Bronchial epithelial cell (primary cell): ENCODE data around the gene NHLRC1. TPM values are rescaled to one million over a fixed set of nuclear protein-coding genes. Genes with fewer than 3 reads are reported as not detected.
"Not testable (repeated sequence)": the region's sequence is repeated elsewhere in the genome, so short reads cannot be mapped to it uniquely, and the experiment has no call there.

Experiments used
- DNase-seq: peaks from one replicate; pipeline ENCODE4 v3.0.0-alpha.2; 2010; ENCODE audit warnings: low read depth
- FAIRE-seq: peaks from 2 replicates; lab custom pipeline; 2011; peaks lifted over from hg19 to GRCh38; lab: Jason Lieb, UNC
- H3K27me3 ChIP-seq: 2 replicates; pipeline ENCODE4 v1.5.1; 2011; ENCODE audit warnings: low read length; ENCODE audit not compliant: control insufficient read depth, insufficient read depth
- H3K36me3 ChIP-seq: 2 replicates; pipeline ENCODE4 v1.5.1; 2011; ENCODE audit warnings: low read length; ENCODE audit not compliant: control insufficient read depth, insufficient read depth
- H3K4me3 ChIP-seq: 2 replicates; pipeline ENCODE4 v1.5.1; 2011; ENCODE audit warnings: mild to moderate bottlenecking, low read depth, low read length, control low read depth
- total RNA-seq: library from RNA; depleted of rRNA; stranded (reverse); fragments of >200 nt; gene quantifications from 2 replicates; pipeline ENCODE4 v1.2.1, GENCODE V29; 2014
- TF ChIP-seq, protein P1 (sequence below): IDR thresholded peaks from 2 replicates; pipeline ENCODE4 v1.5.1; 2011; ENCODE audit warnings: mild to moderate bottlenecking, moderate library complexity, low read length, control low read depth, inconsistent platforms; ENCODE audit not compliant: insufficient read depth, severe bottlenecking

Gene NHLRC1
- total RNA-seq, 1 donor from 2014 or later: 1.6 TPM

DNA sequence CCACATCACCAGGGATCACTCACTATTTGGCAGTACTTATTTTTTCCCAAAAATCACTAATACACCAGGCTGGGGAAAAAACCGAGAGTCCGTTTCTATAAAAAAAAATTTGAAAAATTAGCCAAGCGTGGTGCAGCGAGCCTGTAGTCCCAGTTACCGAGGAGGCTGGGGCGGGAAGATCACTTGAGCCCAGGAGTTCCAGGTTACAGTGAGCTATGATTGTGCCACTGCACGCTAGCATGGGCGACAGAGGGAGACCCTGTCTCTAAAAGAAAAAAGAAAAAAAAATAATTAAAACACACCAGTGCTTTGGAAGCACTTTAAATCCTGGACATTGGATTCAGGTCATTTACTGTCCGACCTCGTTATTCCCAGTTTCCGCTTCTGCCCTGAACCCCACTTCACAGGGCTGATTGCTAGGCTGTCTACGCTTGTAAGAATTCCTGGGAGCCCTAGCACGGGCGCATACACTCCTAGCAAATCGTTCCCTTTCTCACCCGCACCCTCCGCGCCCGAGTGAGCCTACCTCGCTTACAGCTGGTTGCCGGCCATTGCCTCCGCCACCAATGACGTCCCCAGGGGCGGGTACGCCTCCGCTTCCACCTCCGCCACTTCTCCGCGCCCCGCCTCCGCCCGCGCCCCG lies 32.2 kb upstream of the NHLRC1 start, which contains the start of gene TPMT:
TSS of gene TPMT (minus strand) at position 571 of the 643 bp plus-strand sequence. CDS start 5,950 bp downstream, outside the sequence.
- no peaks in the 10 kb centered on the region for H3K27me3 ChIP-seq
- FAIRE-seq (no peak), DNase-seq (peak; percentile 71)
- TF ChIP-seq, protein P1, sequence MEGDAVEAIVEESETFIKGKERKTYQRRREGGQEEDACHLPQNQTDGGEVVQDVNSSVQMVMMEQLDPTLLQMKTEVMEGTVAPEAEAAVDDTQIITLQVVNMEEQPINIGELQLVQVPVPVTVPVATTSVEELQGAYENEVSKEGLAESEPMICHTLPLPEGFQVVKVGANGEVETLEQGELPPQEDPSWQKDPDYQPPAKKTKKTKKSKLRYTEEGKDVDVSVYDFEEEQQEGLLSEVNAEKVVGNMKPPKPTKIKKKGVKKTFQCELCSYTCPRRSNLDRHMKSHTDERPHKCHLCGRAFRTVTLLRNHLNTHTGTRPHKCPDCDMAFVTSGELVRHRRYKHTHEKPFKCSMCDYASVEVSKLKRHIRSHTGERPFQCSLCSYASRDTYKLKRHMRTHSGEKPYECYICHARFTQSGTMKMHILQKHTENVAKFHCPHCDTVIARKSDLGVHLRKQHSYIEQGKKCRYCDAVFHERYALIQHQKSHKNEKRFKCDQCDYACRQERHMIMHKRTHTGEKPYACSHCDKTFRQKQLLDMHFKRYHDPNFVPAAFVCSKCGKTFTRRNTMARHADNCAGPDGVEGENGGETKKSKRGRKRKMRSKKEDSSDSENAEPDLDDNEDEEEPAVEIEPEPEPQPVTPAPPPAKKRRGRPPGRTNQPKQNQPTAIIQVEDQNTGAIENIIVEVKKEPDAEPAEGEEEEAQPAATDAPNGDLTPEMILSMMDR: no peak
- H3K36me3 ChIP-seq: no peaks in the 10 kb centered on the region
- peak within 1 kb of the TSS; percentile 98 for H3K4me3 ChIP-seq

DNA sequence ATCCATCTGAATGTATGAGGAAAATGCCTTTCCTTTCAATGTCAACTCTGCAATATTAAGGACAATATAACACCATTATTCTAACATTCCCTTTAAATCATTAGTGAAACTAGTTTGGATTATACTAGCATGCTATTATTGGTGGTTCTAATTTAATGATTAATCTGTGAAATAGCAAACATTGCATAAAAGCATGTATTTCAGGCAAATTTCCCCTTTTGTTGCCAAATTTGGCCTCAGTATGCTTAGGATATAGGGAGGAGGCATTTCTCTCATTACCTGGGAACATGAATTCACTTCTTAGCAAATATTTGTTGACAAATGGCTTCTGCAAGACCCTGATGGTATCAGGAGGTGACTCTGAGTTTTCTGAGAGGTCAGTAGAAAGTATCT lies 30.8 kb upstream of the NHLRC1 start:
- no peaks in the 10 kb centered on the region for H3K27me3 ChIP-seq
- TF ChIP-seq, protein P1: no peak
- no peak overlapping the region for H3K4me3 ChIP-seq
- no peak for DNase-seq
- no peaks in the 10 kb centered on the region for H3K36me3 ChIP-seq
- no peak for FAIRE-seq

DNA sequence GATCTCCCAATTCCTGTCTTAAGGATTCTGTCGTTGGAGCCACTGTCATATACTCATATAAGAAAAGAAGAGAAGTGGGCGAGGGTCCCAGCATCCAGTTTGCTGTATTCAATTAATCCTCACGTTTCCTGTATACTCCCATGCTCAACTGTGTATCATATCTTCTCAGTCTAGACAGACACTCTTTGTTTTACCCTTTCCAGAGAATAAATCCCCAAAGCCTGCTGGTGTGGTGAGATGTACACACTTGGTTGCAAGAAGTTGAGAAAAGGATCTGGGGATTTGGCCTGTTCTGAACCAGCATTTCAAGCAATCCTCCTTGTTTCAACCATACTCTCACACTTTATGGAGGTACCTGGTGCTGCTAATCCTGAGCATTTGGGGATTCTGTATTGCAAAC lies 29.3 kb upstream of the NHLRC1 start:
- DNase-seq: no peak
- TF ChIP-seq, protein P1: no peak
- Histone ChIP-seq H3K36me3 (no peaks in the 10 kb centered on the region), H3K4me3 (no peak overlapping the region), H3K27me3 (no peaks in the 10 kb centered on the region)
- FAIRE-seq: no peak

DNA sequence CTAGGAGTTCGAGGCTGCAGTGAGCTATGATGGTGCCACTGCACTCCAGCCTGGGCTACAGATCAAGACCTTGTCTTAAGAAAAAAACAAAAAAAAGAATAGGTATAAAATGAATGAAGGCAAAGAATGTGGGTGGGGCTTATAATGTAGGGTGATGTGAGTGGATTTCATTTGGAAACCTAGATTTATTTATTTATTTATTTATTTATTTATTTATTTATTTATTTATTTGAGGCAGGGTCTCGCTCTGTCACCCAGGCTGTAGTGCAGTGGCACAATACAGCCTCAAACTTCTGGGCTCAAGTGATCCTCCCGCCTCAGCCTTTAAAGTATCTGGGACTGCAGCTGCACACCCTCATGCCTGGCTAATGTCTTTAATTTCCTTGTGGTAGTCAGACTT lies 28.9 kb upstream of the NHLRC1 start:
- not testable (repeated sequence) for DNase-seq, H3K36me3 ChIP-seq, H3K4me3 ChIP-seq, H3K27me3 ChIP-seq, FAIRE-seq

DNA sequence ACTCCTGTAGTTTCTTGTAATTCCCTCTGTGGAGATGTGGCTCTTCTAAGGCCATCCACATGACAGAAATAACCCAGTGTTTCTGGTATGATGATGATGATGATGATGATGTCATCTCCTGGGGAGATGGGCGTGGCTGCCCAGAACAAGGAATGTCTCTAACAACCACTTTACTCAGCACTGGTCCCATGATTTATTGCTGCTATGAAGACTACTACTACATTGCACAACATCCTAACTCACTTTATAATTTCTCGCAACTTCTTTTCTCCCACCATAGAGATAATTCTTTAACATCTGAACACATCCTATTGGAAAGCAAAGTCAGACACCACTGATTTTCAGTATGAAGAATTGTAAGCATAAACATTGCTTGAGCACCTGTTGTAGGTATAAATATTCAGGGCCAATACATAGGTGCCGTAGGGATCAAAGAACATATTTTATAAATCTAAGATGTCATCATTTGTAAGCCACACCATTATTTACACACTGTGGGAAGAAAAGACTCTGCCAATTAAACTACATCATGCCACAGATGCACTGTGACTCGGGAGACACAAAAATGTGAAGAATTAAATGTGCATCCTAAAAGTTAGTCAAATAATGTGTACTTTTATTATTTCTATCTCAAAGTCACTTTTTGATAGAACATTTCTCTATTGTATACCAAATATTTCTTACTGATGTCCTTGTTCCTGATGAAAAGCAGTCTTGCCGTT lies 26.0 kb upstream of the NHLRC1 start:
- no peaks in the 10 kb centered on the region for H3K27me3 ChIP-seq
- H3K4me3 ChIP-seq: no peak overlapping the region
- DNase-seq: peak; percentile 89
- TF ChIP-seq, protein P1: no peak
- H3K36me3 ChIP-seq: no peaks in the 10 kb centered on the region
- no peak for FAIRE-seq

DNA sequence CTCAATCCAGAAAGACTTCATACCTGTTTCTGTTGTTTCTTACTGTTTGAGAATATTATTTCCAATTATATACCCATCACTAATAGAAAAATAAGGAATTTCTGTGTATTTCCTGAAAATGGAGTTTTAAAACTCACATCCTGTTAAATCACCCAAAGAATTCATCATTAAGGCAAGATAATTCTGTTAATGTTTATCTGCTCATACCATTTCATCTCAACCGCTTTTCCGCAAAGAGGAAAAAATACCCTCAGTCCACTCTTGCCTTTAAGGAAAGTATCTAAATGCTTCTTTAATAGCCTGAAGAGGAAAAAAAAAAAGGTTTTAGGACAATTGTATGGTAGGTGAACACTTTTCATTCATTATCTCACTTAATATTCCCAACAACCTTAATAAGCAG lies 25.1 kb upstream of the NHLRC1 start:
- TF ChIP-seq, protein P1: no peak
- Histone ChIP-seq H3K27me3 (no peaks in the 10 kb centered on the region), H3K4me3 (no peak overlapping the region), H3K36me3 (peaks cover 4% of the 10 kb centered on the region)
- no peak for FAIRE-seq
- DNase-seq: no peak
